Stomach (tissue), 9 donors: ENCODE data around the gene SLC28A3. TPM values are rescaled to one million over a fixed set of nuclear protein-coding genes. Genes with fewer than 3 reads are reported as not detected.

Source experiments
- DNase-seq, 2 donors: peaks; one replicate each; pipeline versions ENCODE4 v3.0.0 to v3.0.0-alpha.2; 2013 to 2019
- H3K27ac ChIP-seq, 5 donors: fragments of 200-600 bp in 4 of 5; sonication (generic) in 4 of 5; one replicate each; pipeline ENCODE4 v1.5.1; 2013 to 2019; ENCODE audit warnings: mild to moderate bottlenecking in 1 of 5, moderate library complexity in 1 of 5
- H3K27me3 ChIP-seq, 3 donors: fragments of 200-600 bp; sonication (generic); one replicate each; pipeline ENCODE4 v1.5.1; 2017 to 2019; ENCODE audit warnings: mixed run types in 1 of 3
- H3K36me3 ChIP-seq, 4 donors: fragments of 200-600 bp; sonication (generic); 1 replicate in 3 of 4; 2 replicates in 1 of 4; pipeline ENCODE4 v1.5.1; 2016 to 2019
- H3K4me1 ChIP-seq, 4 donors: fragments of 200-600 bp; sonication (generic); one replicate each; pipeline ENCODE4 v1.5.1; 2016 to 2019
- H3K4me3 ChIP-seq, 4 donors: fragments of 200-600 bp; sonication (generic) in 3 of 4; one replicate each; pipeline ENCODE4 v1.5.1; 2016 to 2019; ENCODE audit warnings: mild to moderate bottlenecking in 1 of 4
- H3K9me3 ChIP-seq, 4 donors: fragments of 200-600 bp; sonication (generic); one replicate each; pipeline ENCODE4 v1.5.1; 2016 to 2019
- CTCF ChIP-seq, 7 experiments: fragments of 450-650 bp in 4 of 7; fragments of 200-600 bp in 3 of 7; sonication (generic) in 3 of 7; IDR thresholded peaks; one replicate each; pipeline ENCODE4 v1.5.1; 2016 to 2019; ENCODE audit warnings: antibody characterized with exemption in 7 of 7, control low read depth in 2 of 7, mild to moderate bottlenecking in 1 of 7
- EP300 ChIP-seq: sonication (generic); formaldehyde crosslinking; IDR thresholded peaks from one replicate; pipeline ENCODE4 v1.6.1; 2017; ENCODE audit warnings: antibody characterized with exemption
- POLR2A ChIP-seq, 4 donors: fragments of 450-650 bp; IDR thresholded peaks; one replicate each; pipeline ENCODE4 v1.6.1; 2016; ENCODE audit warnings: antibody characterized with exemption in 4 of 4, control low read depth in 2 of 4, mild to moderate bottlenecking in 1 of 4, moderate library complexity in 1 of 4
- POLR2AphosphoS5 ChIP-seq, 3 donors: sonication (generic); formaldehyde crosslinking; IDR thresholded peaks; one replicate each; pipeline ENCODE4 v1.6.1; 2016; ENCODE audit warnings: antibody characterized with exemption in 3 of 3
- WGBS, 5 donors: extraction: QIAGEN DNeasy Blood & Tissue Kit in 3 of 5; methylation state at CpG; one replicate each; pipeline versions ENCODE4 v1.1.5 to v1.1.7; 2013 to 2018; 5-methylcytosine and 5-hydroxymethylcytosine counted together
- intact Hi-C: fragments of 100-400 bp; cut with DNase I; formaldehyde crosslinking; loops from one replicate; pipeline ENCODE4 v1.15.1; 2023; ENCODE audit warnings: low total_unique reads
- polyA plus RNA-seq, 3 donors: library from polyadenylated mRNA; stranded (reverse); fragments of 200-250 nt; gene quantifications; one replicate each; pipeline ENCODE4 v1.2.3, GENCODE V29; 2013
- total RNA-seq, 5 donors: library from RNA; depleted of rRNA; stranded (reverse); fragments of >200 nt; gene quantifications; one replicate each; pipeline versions ENCODE4 v1.1.0 to v1.2.3, GENCODE V29; 2014 to 2016
- donor health status: healthy with polysubstance abuse.
- donor health status: Bipolar disorder and iron deficiency.
- donor health status: healthy.

The SLC28A3 gene
- total and polyA plus RNA-seq, 8 donors: 0.58 to 6.3 (median 1.3) TPM; not detected in 2

DNA sequence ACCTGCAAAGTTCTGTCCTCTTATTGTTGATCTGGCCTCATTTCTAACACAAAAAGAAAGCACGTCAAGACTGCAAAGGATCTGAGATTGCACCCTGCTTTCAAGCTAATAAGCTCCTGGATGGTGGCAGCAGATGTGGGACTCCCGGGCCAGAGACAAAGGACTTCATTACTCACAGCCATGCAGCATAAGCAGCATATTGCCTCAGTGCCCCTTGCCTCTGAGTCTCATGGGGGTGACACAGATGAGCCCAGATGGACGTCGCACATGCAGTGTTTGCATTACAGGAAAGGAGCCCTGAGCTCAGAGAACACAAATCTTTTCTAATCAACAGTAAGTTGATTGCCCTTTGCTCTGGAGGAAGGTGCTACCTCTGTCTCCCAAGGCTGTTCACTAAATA lies 105.0 kb downstream of the SLC28A3 start:
- no peaks in the 10 kb centered on the region for H3K36me3 ChIP-seq
- no peak overlapping the region for H3K4me3 ChIP-seq
- H3K4me1 ChIP-seq: no peaks in the 10 kb centered on the region
- no peak overlapping the region for H3K27ac ChIP-seq
- DNase-seq: no peak
- TF ChIP-seq EP300 (no peak), POLR2AphosphoS5 (IDR thresholded peaks at IDR 0.05) (no peak), POLR2A (IDR thresholded peaks at IDR 0.05) (no peak), CTCF (IDR thresholded peaks at IDR 0.05) (no peak)
- intact Hi-C loops: no loop called here
- peaks cover 0 to 5% (median 2%) of the 10 kb centered on the region in 4 donors for H3K9me3 ChIP-seq
- WGBS, 5 donors: 74 to 85% (median 83%) methylated on average over 4 of the region's 4 CpGs
- no peaks in the 10 kb centered on the region for H3K27me3 ChIP-seq

DNA sequence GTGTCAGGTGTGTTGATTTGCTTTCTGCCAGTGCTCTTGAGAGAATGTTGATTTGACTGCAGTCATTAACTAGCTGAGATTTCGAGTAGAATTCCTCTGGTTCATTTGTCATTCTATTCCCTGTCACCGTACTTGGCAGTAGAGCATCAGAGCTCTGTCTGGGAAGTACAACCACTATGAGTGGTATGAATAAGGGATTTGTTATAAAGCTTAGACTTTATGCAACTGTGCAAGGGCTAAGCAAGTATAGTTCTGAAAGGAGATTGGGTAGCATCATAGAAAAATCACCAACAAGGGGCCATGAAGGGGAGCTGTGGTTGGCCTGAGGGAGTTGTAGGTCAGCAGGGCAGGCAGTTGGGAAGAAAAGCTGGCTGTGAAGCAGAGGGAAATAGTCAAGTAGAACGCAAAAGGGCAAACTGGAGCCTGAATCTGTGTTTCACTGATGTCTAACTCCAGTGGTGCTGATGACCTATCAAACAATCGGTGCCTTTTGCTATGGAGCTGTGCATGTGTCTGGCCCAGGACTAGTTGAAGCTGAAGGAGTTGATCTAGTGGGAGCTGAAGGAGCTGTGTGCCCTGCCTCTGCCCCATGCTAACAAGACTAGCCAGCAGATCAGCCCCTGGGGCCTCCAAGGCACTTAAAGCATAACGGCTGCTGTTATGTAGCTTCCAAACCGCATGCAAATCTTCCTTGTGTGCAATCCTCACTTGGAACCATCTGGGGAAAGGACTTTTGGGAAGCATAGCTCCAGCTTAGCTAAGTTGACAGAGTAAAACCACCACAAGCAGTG lies 110.0 kb downstream of the SLC28A3 start:
- Histone ChIP-seq H3K27ac (no peak overlapping the region), H3K4me1 (no peaks in the 10 kb centered on the region), H3K36me3 (no peaks in the 10 kb centered on the region), H3K9me3 (no peaks in the 10 kb centered on the region), H3K27me3 (no peaks in the 10 kb centered on the region), H3K4me3 (no peak overlapping the region)
- WGBS, 5 donors: 55 to 65% (median 60%) methylated on average over 6 of the region's 6 CpGs
- no peak for TF ChIP-seq POLR2A (IDR thresholded peaks at IDR 0.05)
- intact Hi-C loops: no loop called here
- peak in 1 of 2 donors; percentile 54 for DNase-seq

GRCh38 chr9:84229191-84229590 lies 111.4 kb downstream of the SLC28A3 start:
- DNase-seq: no peak
- TF ChIP-seq CTCF (IDR thresholded peaks at IDR 0.05) (no peak), EP300 (no peak), POLR2AphosphoS5 (IDR thresholded peaks at IDR 0.05) (no peak), POLR2A (IDR thresholded peaks at IDR 0.05) (no peak)
- intact Hi-C loops: no loop called here

GRCh38 chr9:84228130-84228720 lies 112.3 kb downstream of the SLC28A3 start:
- 51 to 69% (median 64%) methylated on average over 5 of the region's 5 CpGs for WGBS, 5 donors
- intact Hi-C loops: no loop called here
- H3K4me1 ChIP-seq: no peaks in the 10 kb centered on the region
- no peaks in the 10 kb centered on the region for H3K27me3 ChIP-seq
- peak in 1 of 2 donors; percentile 61 for DNase-seq
- H3K36me3 ChIP-seq: no peaks in the 10 kb centered on the region
- no peak for TF ChIP-seq POLR2A (IDR thresholded peaks at IDR 0.05)
- TF ChIP-seq EP300: no peak
- TF ChIP-seq CTCF (IDR thresholded peaks at IDR 0.05): no peak
- TF ChIP-seq POLR2AphosphoS5 (IDR thresholded peaks at IDR 0.05): no peak
- no peak overlapping the region for H3K4me3 ChIP-seq
- no peak overlapping the region for H3K27ac ChIP-seq
- H3K9me3 ChIP-seq: no peaks in the 10 kb centered on the region

More at GRCh38 chr9:84229191-84229590, 111.4 kb downstream of the SLC28A3 start:
- H3K9me3 ChIP-seq: no peaks in the 10 kb centered on the region
- H3K4me3 ChIP-seq: no peak overlapping the region
- H3K27me3 ChIP-seq: no peaks in the 10 kb centered on the region
- no peak overlapping the region for H3K27ac ChIP-seq
- 47 to 64% (median 57%) methylated on average over 4 of the region's 4 CpGs for WGBS, 5 donors
- no peaks in the 10 kb centered on the region for H3K36me3 ChIP-seq
- H3K4me1 ChIP-seq: no peaks in the 10 kb centered on the region

DNA sequence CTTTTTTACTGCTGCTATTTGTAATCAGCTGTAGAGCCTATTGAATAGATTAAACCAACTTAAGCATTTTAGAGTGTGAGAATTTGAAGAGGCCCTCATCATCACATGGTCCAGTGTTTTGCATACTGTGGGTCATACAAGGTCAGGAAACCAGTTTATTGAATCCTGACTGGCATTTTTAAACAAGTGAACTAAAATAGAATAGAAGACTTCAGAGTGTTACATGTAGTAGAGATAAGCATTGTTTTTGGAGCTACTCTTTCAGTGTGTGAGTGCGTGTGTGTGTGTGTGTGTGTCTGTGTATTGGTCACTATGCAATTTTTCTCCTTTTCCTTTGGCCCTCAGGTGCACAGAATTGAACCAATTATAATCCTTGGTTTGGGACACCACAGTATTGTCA lies 114.4 kb downstream of the SLC28A3 start:
- no peaks in the 10 kb centered on the region for H3K4me1 ChIP-seq
- whole genome bisulfite sequencing, 5 donors: 38 to 89% (median 85%) methylated on average over 1 of the region's 1 CpG

More for the DNA sequence above, 114.4 kb downstream of the SLC28A3 start:
- H3K36me3 ChIP-seq: no peaks in the 10 kb centered on the region
- H3K27me3 ChIP-seq: no peaks in the 10 kb centered on the region
- H3K27ac ChIP-seq: no peak overlapping the region
- peaks cover 0 to 6% (median 6%) of the 10 kb centered on the region in 4 donors for H3K9me3 ChIP-seq
- H3K4me3 ChIP-seq: no peak overlapping the region
- TF ChIP-seq POLR2AphosphoS5 (IDR thresholded peaks at IDR 0.05) (no peak), POLR2A (IDR thresholded peaks at IDR 0.05) (no peak), CTCF (IDR thresholded peaks at IDR 0.05) (no peak), EP300 (no peak)
- intact Hi-C loops: no loop called here
- no peak for DNase-seq
